ENCODE data around the gene ANKRD44.

The ANKRD44 gene

GRCh38 chr2:197096649-197097048, 213.9 kb downstream of the ANKRD44 start:
- H3K9me3 Mint-ChIP-seq, result no peaks in the 10 kb centered on the region
- H3K27me3 Mint-ChIP-seq, result no peaks in the 10 kb centered on the region
- no peak for DNase-seq (ENCODE audit: low spot score in 2 of 2)
- H3K4me1 Mint-ChIP-seq, result peaks cover 4% of the 10 kb centered on the region
- no peak overlapping the region for H3K4me3 Mint-ChIP-seq
- no peak overlapping the region for H3K27ac Mint-ChIP-seq
- ATAC-seq (ENCODE audit: low read depth), result no peak
- peaks cover 34% of the 10 kb centered on the region for H3K36me3 Mint-ChIP-seq

- H3K27ac Mint-ChIP-seq, result peak overlapping the region; percentile 97
- H3K4me3 Mint-ChIP-seq, result no peak overlapping the region
- DNase-seq (ENCODE audit: low spot score in 2 of 2), result no peak
- peaks cover 38% of the 10 kb centered on the region for H3K36me3 Mint-ChIP-seq
- H3K27me3 Mint-ChIP-seq, result no peaks in the 10 kb centered on the region
- ATAC-seq (ENCODE audit: low read depth), result no peak
- peaks cover 12% of the 10 kb centered on the region for H3K4me1 Mint-ChIP-seq
- H3K9me3 Mint-ChIP-seq, result no peaks in the 10 kb centered on the region
These were observed 218.1 kb downstream of the ANKRD44 start for GRCh38 chr2:197092431-197092830.

GRCh38 chr2:197090742-197091367, 219.7 kb downstream of the ANKRD44 start:
- H3K9me3 Mint-ChIP-seq, result no peaks in the 10 kb centered on the region
- peak overlapping the region; percentile 97 for H3K27ac Mint-ChIP-seq
- ATAC-seq (ENCODE audit: low read depth) (no peak), DNase-seq (ENCODE audit: low spot score in 2 of 2) (no peak)
- no peak overlapping the region for H3K4me3 Mint-ChIP-seq
- no peaks in the 10 kb centered on the region for H3K27me3 Mint-ChIP-seq
- H3K36me3 Mint-ChIP-seq, result peaks cover 39% of the 10 kb centered on the region
- H3K4me1 Mint-ChIP-seq, result peaks cover 19% of the 10 kb centered on the region

GRCh38 chr2:197089655-197090054, 220.9 kb downstream of the ANKRD44 start:
- Mint-ChIP-seq H3K27ac (peak overlapping the region; percentile 97), H3K36me3 (peaks cover 37% of the 10 kb centered on the region), H3K4me3 (no peak overlapping the region), H3K27me3 (no peaks in the 10 kb centered on the region), H3K9me3 (no peaks in the 10 kb centered on the region), H3K4me1 (peaks cover 21% of the 10 kb centered on the region)
- DNase-seq (ENCODE audit: low spot score in 2 of 2) (no peak), ATAC-seq (ENCODE audit: low read depth) (no peak)

GRCh38 chr2:197088694-197089093, 221.9 kb downstream of the ANKRD44 start:
- no peaks in the 10 kb centered on the region for H3K27me3 Mint-ChIP-seq
- peak overlapping the region; percentile 97 for H3K27ac Mint-ChIP-seq
- H3K36me3 Mint-ChIP-seq, result peaks cover 42% of the 10 kb centered on the region
- no peak for ATAC-seq (ENCODE audit: low read depth)
- H3K4me3 Mint-ChIP-seq, result no peak overlapping the region
- peaks cover 21% of the 10 kb centered on the region for H3K4me1 Mint-ChIP-seq
- no peaks in the 10 kb centered on the region for H3K9me3 Mint-ChIP-seq
- no peak for DNase-seq (ENCODE audit: low spot score in 2 of 2)

GRCh38 chr2:197086500-197086899, 224.1 kb downstream of the ANKRD44 start:
- ATAC-seq (ENCODE audit: low read depth), result peak; percentile 100
- H3K27me3 Mint-ChIP-seq, result no peaks in the 10 kb centered on the region
- no peaks in the 10 kb centered on the region for H3K9me3 Mint-ChIP-seq
- H3K4me3 Mint-ChIP-seq, result peak overlapping the region; percentile 45
- peaks cover 47% of the 10 kb centered on the region for H3K36me3 Mint-ChIP-seq
- H3K4me1 Mint-ChIP-seq, result peaks cover 20% of the 10 kb centered on the region
- DNase-seq (ENCODE audit: low spot score in 2 of 2), result peak in 1 of 2 donors; percentile 63
- H3K27ac Mint-ChIP-seq, result peak overlapping the region; percentile 97

- ATAC-seq (ENCODE audit: low read depth) (no peak), DNase-seq (ENCODE audit: low spot score in 2 of 2) (no peak)
- Mint-ChIP-seq H3K9me3 (no peaks in the 10 kb centered on the region), H3K27ac (peak overlapping the region; percentile 97), H3K27me3 (no peaks in the 10 kb centered on the region), H3K4me1 (peaks cover 20% of the 10 kb centered on the region), H3K4me3 (no peak overlapping the region), H3K36me3 (peaks cover 49% of the 10 kb centered on the region)
These were observed 224.9 kb downstream of the ANKRD44 start for GRCh38 chr2:197085665-197086064.

- no peak for ATAC-seq (ENCODE audit: low read depth)
These were observed 229.3 kb downstream of the ANKRD44 start for GRCh38 chr2:197081294-197081693.

GRCh38 chr2:197080578-197081216, 229.9 kb downstream of the ANKRD44 start:
- peak overlapping the region; percentile 89 for H3K27ac Mint-ChIP-seq
- peaks cover 5% of the 10 kb centered on the region for H3K4me1 Mint-ChIP-seq
- no peak for ATAC-seq (ENCODE audit: low read depth)
- H3K9me3 Mint-ChIP-seq, result peaks cover 6% of the 10 kb centered on the region
- no peaks in the 10 kb centered on the region for H3K27me3 Mint-ChIP-seq
- peaks cover 58% of the 10 kb centered on the region for H3K36me3 Mint-ChIP-seq
- no peak overlapping the region for H3K4me3 Mint-ChIP-seq
- no peak for DNase-seq (ENCODE audit: low spot score in 2 of 2)

More at GRCh38 chr2:197081294-197081693, 229.3 kb downstream of the ANKRD44 start:
- peaks cover 8% of the 10 kb centered on the region for H3K4me1 Mint-ChIP-seq
- peaks cover 6% of the 10 kb centered on the region for H3K9me3 Mint-ChIP-seq
- no peak overlapping the region for H3K4me3 Mint-ChIP-seq
- DNase-seq (ENCODE audit: low spot score in 2 of 2), result no peak
- H3K27me3 Mint-ChIP-seq, result no peaks in the 10 kb centered on the region
- peak overlapping the region; percentile 89 for H3K27ac Mint-ChIP-seq
- H3K36me3 Mint-ChIP-seq, result peaks cover 55% of the 10 kb centered on the region

GRCh38 chr2:197079832-197080555, 230.6 kb downstream of the ANKRD44 start:
- Mint-ChIP-seq H3K9me3 (peaks cover 6% of the 10 kb centered on the region), H3K36me3 (peaks cover 59% of the 10 kb centered on the region), H3K27ac (peak overlapping the region; percentile 89), H3K4me3 (no peak overlapping the region), H3K27me3 (no peaks in the 10 kb centered on the region), H3K4me1 (peaks cover 4% of the 10 kb centered on the region)
- ATAC-seq (ENCODE audit: low read depth) (no peak), DNase-seq (ENCODE audit: low spot score in 2 of 2) (no peak)

- no peaks in the 10 kb centered on the region for H3K27me3 Mint-ChIP-seq
- no peak for DNase-seq (ENCODE audit: low spot score in 2 of 2)
- H3K4me3 Mint-ChIP-seq, result no peak overlapping the region
These were observed 231.2 kb downstream of the ANKRD44 start for GRCh38 chr2:197079414-197079813.

GRCh38 chr2:197078535-197078934, 232.0 kb downstream of the ANKRD44 start:
- H3K36me3 Mint-ChIP-seq, result peaks cover 58% of the 10 kb centered on the region
- no peaks in the 10 kb centered on the region for H3K27me3 Mint-ChIP-seq
- peaks cover 4% of the 10 kb centered on the region for H3K4me1 Mint-ChIP-seq
- peaks cover 6% of the 10 kb centered on the region for H3K9me3 Mint-ChIP-seq
- peak overlapping the region; percentile 22 for H3K27ac Mint-ChIP-seq
- DNase-seq (ENCODE audit: low spot score in 2 of 2) (no peak), ATAC-seq (ENCODE audit: low read depth) (no peak)
- H3K4me3 Mint-ChIP-seq, result no peak overlapping the region

More at GRCh38 chr2:197079414-197079813, 231.2 kb downstream of the ANKRD44 start:
- peaks cover 4% of the 10 kb centered on the region for H3K4me1 Mint-ChIP-seq
- peaks cover 59% of the 10 kb centered on the region for H3K36me3 Mint-ChIP-seq
- peaks cover 6% of the 10 kb centered on the region for H3K9me3 Mint-ChIP-seq
- ATAC-seq (ENCODE audit: low read depth), result no peak
- H3K27ac Mint-ChIP-seq, result no peak overlapping the region

- peak overlapping the region; percentile 65 for H3K27ac Mint-ChIP-seq
- ATAC-seq (ENCODE audit: low read depth), result no peak
These were observed 233.2 kb downstream of the ANKRD44 start for GRCh38 chr2:197077336-197077735.

GRCh38 chr2:197076652-197077051, 233.9 kb downstream of the ANKRD44 start:
- Mint-ChIP-seq H3K27ac (peak overlapping the region; percentile 65), H3K4me1 (peaks cover 11% of the 10 kb centered on the region), H3K36me3 (peaks cover 55% of the 10 kb centered on the region), H3K4me3 (no peak overlapping the region), H3K27me3 (no peaks in the 10 kb centered on the region), H3K9me3 (peaks cover 6% of the 10 kb centered on the region)
- DNase-seq (ENCODE audit: low spot score in 2 of 2) (no peak), ATAC-seq (ENCODE audit: low read depth) (no peak)

More at GRCh38 chr2:197077336-197077735, 233.2 kb downstream of the ANKRD44 start:
- H3K27me3 Mint-ChIP-seq, result no peaks in the 10 kb centered on the region
- H3K4me1 Mint-ChIP-seq, result peaks cover 11% of the 10 kb centered on the region
- peaks cover 59% of the 10 kb centered on the region for H3K36me3 Mint-ChIP-seq
- peaks cover 6% of the 10 kb centered on the region for H3K9me3 Mint-ChIP-seq
- no peak for DNase-seq (ENCODE audit: low spot score in 2 of 2)
- H3K4me3 Mint-ChIP-seq, result no peak overlapping the region

All from memory B cell (primary cell).